Omental fat pad (tissue), 4 donors: Measurements from ENCODE around the gene CAT. TPM values are rescaled to one million over a fixed set of nuclear protein-coding genes. Genes with fewer than 3 reads are reported as not detected.

Experiments
- ATAC-seq: fragments of 150-250 bp; one replicate; pipeline ENCODE4 v1.9.1; 2016; ENCODE audit warnings: mild to moderate bottlenecking, moderate library complexity; ENCODE audit not compliant: low FRiP score
- DNase-seq: peaks from one replicate; pipeline ENCODE4 v3.0.0-alpha.2; 2019; ENCODE audit warnings: low spot score
- total RNA-seq, 4 donors: library from RNA; depleted of rRNA; stranded (reverse); fragments of >200 nt; gene quantifications; one replicate each; pipeline ENCODE4 v1.1.0, GENCODE V29; 2016
- TF ChIP-seq, protein P1 (sequence below), 3 donors: fragments of 450-650 bp; IDR thresholded peaks; one replicate each; pipeline ENCODE4 v1.5.1; 2016 to 2017; ENCODE audit warnings: antibody characterized with exemption in 3 of 3, mild to moderate bottlenecking in 3 of 3, moderate library complexity in 2 of 3

CAT gene
- total RNA-seq, 4 donors from 2014 or later, result 228 to 429 (median 293) TPM

DNA sequence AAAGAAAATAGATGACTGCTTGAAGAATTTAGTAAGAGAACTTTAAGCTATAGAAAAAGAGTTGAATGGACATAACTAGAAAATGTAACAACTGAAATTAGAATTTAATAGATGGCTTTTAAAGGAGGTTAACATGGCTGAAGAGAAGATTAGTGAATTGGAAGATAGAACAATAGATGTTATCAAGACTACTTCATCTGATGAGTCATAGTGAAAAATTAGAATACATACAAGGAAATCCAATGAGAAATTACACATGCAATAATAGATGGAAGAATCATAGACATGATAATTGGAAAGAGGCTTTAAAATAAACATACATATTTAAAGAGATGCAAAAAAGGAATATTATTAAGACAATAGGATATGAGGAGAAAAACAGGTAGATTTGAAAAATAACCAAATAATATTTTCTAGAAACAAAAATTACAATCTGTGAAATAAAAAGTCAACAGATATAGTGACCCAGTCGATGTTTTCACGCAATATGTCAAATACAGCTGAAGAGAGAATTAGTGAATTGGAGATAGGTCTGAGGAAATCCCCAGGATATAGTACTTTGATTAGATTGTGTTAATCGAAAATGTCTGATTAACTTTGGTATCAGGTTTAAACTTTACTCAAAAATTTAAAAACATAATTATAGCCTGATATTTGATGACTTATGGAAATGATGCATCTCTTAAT lies 28.2 kb downstream of the CAT start:
- TF ChIP-seq, protein P1, sequence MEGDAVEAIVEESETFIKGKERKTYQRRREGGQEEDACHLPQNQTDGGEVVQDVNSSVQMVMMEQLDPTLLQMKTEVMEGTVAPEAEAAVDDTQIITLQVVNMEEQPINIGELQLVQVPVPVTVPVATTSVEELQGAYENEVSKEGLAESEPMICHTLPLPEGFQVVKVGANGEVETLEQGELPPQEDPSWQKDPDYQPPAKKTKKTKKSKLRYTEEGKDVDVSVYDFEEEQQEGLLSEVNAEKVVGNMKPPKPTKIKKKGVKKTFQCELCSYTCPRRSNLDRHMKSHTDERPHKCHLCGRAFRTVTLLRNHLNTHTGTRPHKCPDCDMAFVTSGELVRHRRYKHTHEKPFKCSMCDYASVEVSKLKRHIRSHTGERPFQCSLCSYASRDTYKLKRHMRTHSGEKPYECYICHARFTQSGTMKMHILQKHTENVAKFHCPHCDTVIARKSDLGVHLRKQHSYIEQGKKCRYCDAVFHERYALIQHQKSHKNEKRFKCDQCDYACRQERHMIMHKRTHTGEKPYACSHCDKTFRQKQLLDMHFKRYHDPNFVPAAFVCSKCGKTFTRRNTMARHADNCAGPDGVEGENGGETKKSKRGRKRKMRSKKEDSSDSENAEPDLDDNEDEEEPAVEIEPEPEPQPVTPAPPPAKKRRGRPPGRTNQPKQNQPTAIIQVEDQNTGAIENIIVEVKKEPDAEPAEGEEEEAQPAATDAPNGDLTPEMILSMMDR (IDR thresholded peaks at IDR 0.05), result no peak
- ATAC-seq (no peak), DNase-seq (no peak)

DNA sequence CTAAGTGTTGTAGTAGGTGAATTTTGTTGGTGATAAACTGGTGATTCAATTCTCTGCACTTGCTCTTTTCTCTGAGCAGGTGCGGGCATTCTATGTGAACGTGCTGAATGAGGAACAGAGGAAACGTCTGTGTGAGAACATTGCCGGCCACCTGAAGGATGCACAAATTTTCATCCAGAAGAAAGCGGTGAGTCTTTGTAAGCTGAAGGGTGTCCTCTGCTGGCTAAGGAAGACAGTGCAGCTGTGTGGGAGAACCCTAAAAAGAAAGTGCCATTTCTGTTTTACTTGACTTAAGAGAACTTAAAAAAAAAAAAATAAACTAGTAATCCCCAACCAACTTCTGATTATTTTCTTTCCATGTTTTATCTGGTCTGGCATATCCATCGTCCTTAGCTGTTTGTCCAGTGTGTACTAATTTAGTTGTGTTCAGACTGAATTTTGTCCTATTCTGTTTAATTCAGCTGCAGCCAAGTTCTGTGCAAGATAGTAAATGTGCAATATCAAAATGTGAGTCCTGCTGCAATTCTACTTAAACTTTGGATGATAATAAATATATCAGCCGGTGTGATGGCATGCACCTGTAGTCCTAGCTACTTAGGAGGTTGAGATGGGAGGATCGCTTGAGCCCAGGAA lies 29.6 kb downstream of the CAT start:
- DNase-seq, result no peak
- ATAC-seq, result no peak
- TF ChIP-seq, protein P1 (IDR thresholded peaks at IDR 0.05), result no peak

DNA sequence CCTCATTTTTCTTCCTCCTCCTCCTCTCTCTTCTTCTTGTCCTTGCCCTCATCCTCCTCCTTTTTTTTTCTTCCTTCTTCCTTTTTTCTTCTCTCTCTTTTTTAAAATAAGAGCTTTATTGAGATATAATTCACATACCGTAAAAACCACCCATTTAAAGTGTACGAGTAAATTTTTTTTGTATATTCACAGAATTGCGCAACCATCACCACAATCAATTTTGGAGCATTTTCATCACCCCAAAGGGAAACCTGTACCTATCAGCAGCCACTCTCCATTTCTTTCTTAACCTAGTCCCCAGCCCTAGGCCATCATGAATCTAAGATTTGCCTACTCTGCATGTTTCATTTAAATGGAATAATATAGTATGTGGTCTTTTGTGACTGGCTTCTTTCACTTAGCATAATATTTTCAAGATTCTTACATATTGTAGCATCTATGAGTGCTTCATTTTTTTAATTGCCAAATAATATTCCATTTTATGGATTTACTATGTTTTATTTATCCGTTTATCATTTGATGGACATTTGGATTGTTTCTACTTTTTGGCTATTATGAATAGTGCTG lies 35.0 kb downstream of the CAT start:
- DNase-seq, result no peak
- ATAC-seq, result no peak
- TF ChIP-seq, protein P1 (IDR thresholded peaks at IDR 0.05), result no peak

DNA sequence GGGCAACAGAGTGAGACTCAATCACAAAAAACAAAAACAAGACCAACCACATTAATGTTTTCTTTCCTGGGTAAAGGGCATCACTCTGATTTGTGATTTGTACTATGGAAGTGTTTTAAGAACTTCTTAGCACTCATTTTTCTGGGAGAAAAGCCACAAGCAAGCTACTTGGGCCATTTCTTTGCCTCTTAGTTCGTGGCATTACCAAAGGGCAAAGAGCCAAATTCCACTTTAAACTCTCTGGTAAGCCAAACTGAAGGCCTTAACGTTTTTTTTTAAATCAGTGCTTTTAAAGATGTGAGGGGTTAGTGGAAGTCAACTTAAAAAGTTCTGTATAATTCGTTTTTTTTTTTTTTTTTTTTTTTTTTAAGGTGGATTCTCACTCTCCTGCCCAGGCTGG lies 36.9 kb downstream of the CAT start:
- ATAC-seq (no peak), DNase-seq (no peak)
- TF ChIP-seq, protein P1 (IDR thresholded peaks at IDR 0.05), result no peak

DNA sequence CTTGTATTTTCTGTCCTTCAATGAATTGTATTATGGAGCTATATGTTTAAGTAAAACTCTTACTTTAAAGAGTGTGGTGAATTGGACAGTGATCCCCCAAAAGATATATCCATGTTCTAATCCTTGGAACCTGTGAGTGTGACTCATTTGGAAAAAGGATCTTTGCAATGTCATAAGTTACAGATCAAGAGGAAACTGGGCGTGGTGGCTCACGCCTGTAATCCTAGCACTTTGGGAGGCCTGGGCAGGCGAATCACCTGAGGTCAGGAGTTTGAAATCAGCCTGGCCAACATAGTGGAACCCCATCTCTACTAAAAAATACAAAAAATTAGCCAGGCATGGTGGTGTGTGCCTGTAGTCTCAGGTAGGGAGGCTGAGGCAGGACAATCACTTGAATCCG lies 38.1 kb downstream of the CAT start:
- DNase-seq (no peak), ATAC-seq (no peak)
- TF ChIP-seq, protein P1 (IDR thresholded peaks at IDR 0.05), result no peak

DNA sequence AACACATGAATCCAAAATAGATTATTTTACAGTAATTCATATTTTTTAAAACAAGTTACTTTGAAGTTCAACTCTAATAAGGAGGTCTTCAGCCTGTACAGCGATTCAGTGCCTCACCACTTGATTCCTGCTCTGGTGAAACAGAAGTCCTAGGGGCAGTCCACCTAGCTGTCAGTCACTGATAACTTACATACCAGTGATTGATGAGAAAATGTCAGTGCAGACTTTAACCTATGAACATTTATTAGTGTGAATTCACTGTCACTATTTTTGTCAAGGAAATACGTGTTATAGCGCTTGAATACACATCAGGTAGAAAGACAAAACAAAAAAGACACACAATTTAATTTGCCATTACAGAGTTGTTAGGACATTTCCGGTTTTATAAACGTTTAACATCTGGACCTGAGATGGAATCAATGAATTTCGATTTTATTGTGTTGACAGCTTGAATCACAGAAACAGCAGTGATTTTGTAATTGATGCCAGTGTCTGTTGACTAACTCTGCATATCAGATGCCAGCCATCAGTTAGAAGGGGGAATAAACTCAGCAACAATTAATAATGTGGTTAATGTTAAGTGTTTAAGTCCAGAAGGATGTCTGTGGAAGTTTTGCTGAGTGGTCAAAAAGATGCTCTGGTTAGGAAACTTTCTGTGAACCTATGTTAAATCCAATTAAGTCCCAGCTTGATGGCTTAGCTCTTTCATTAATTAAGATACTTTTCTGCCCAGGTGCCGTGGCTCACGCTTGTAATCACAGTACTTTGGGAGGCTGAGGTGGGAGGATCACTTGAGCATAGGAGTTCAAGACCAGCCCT lies 40.3 kb downstream of the CAT start:
- TF ChIP-seq, protein P1 (IDR thresholded peaks at IDR 0.05), result no peak
- DNase-seq (no peak), ATAC-seq (no peak)
